Thymus (tissue), 11 donors: Measurements from ENCODE around the gene MYO10. TPM values are rescaled to one million over a fixed set of nuclear protein-coding genes. Genes with fewer than 3 reads are reported as not detected.

ENCODE experiments used
- DNase-seq, 9 donors: peaks; one replicate each; pipeline ENCODE4 v3.0.0-alpha.2; 2013; ENCODE audit warnings: low spot score in 9 of 9, low read depth in 6 of 9, missing footprints in 1 of 9
- H3K27ac ChIP-seq, 2 donors: one replicate each; pipeline ENCODE4 v1.5.1; 2013; ENCODE audit warnings: control low read depth in 1 of 2, low read depth in 1 of 2, low read length in 1 of 2, mild to moderate bottlenecking in 1 of 2, moderate library complexity in 1 of 2
- H3K27me3 ChIP-seq, 2 donors: one replicate each; pipeline ENCODE4 v1.5.1; 2013; ENCODE audit warnings: low read length in 1 of 2; ENCODE audit not compliant: control insufficient read depth in 2 of 2, insufficient read depth in 1 of 2
- H3K36me3 ChIP-seq, 2 donors: one replicate each; pipeline ENCODE4 v1.5.1; 2013; ENCODE audit warnings: low read length in 1 of 2, mild to moderate bottlenecking in 1 of 2, moderate library complexity in 1 of 2; ENCODE audit not compliant: control insufficient read depth in 2 of 2, insufficient read depth in 2 of 2
- H3K4me1 ChIP-seq, 2 donors: one replicate each; pipeline ENCODE4 v1.5.1; 2013; ENCODE audit warnings: low read length in 2 of 2; ENCODE audit not compliant: control insufficient read depth in 2 of 2, insufficient read depth in 2 of 2
- H3K4me3 ChIP-seq, 2 donors: one replicate each; pipeline ENCODE4 v1.5.1; 2013; ENCODE audit warnings: low read length in 2 of 2, control low read depth in 1 of 2, mild to moderate bottlenecking in 1 of 2
- H3K9me3 ChIP-seq, 2 donors: one replicate each; pipeline ENCODE4 v1.5.1; 2013; ENCODE audit warnings: low read length in 1 of 2, mild to moderate bottlenecking in 1 of 2; ENCODE audit not compliant: control insufficient read depth in 2 of 2, insufficient read depth in 1 of 2
- WGBS: extraction: QIAGEN DNeasy Blood & Tissue Kit; methylation state at CpG from one replicate; pipeline ENCODE4 v1.1.7; 2013; 5-methylcytosine and 5-hydroxymethylcytosine counted together
- polyA plus RNA-seq: library from polyadenylated mRNA; stranded (reverse); fragments of 200-250 nt; gene quantifications from one replicate; pipeline ENCODE4 v1.2.3, GENCODE V29; 2013
- total RNA-seq: library from RNA; stranded (reverse); fragments of 120-200 nt; gene quantifications from one replicate; pipeline ENCODE4 v1.2.4, GENCODE V29; 2013
- donor health status: healthy.

The MYO10 gene
- total and polyA plus RNA-seq, 2 donors: 4.3 to 6.0 TPM

DNA sequence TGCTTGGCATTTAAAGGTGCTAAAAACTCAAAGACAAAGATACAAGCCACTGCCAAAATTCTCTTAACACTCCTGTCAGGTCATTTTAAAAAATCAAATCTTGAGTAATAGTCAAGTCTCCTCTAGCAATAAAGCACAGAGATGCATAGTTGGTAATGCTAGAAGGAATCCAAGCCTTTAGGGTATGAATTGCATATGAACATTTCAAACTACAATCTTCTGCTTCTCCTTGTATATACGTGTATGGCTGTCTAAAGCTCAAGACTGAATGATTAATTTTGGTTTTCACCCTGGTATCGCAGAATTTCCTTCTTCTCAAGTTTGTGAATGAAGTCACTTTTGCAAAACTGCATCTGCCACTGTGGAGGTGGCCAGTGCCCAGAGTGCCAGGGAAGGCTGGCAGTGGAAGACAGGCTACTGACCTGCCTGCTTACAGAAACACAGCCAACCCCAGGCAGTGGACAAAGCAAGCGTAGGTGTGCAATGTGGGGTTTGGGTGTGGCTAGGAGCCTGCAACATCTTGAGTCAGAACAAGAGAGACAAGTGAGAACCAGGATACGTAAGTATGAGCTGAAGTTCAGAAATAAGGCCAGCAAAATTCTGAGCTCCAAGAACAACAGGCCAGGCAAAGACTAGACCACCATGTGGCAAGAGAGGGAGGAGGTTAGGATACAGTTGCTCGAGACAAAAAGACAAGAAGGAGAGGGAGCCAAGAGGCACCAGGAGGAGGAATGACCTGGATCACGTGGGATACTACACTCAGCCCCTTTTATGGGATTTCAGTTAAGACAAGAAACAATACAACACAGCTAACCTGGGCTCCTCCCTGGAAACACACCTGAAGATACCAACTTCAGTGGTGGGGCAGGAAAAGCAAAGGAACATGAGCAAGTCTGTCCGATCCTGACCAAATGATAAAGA lies 22.6 kb downstream of the MYO10 start:
- H3K9me3 ChIP-seq: no peaks in the 10 kb centered on the region
- 91% methylated on average over 7 of the region's 7 CpGs for WGBS
- no peak for DNase-seq
- H3K4me3 ChIP-seq: no peak overlapping the region
- no peaks in the 10 kb centered on the region for H3K27me3 ChIP-seq
- H3K36me3 ChIP-seq: no peaks in the 10 kb centered on the region
- H3K4me1 ChIP-seq: no peaks in the 10 kb centered on the region
- H3K27ac ChIP-seq: no peak overlapping the region

DNA sequence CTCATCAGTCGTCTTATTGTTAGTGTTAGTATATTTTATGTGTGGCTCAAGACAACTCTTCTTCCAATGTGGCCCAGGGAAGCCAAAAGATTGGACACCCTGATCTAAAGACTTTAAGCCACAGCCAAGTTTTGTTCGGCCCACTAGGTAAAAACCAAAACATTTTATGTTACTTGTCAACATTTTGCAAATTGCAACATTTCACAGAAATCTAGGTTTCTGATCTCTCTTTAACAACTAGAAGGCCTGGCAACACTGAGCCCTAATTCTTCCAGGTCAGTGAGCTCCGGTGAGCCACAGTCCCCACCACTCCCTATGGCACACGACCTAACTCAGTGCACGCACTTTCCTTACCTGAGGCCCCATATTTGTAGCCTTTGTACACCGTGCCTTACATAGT lies 24.0 kb downstream of the MYO10 start:
- Histone ChIP-seq H3K27ac (no peak overlapping the region), H3K27me3 (no peaks in the 10 kb centered on the region), H3K36me3 (no peaks in the 10 kb centered on the region), H3K9me3 (no peaks in the 10 kb centered on the region), H3K4me1 (no peaks in the 10 kb centered on the region), H3K4me3 (no peak overlapping the region)
- WGBS: 84% methylated on average over 6 of the region's 6 CpGs
- DNase-seq: no peak

DNA sequence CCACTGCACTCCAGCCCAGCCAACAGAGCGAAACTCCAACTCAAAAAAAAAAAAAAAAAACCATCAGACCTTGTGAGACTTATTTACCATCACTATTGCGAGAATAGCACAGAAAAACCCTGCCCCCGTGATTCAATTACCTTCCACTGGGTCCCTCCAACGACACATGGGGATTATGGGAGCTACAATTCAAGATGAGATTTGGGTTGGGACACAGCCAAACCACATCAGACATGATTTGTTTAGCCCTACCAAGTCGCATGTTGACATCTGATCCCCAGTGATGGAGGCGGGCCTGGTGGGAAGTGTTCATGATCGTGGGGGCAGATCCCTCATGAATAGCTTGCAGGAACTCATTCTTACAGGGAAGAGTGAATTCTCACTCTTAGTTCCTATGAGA lies 26.6 kb downstream of the MYO10 start:
- H3K4me1 ChIP-seq: no peaks in the 10 kb centered on the region
- no peak for DNase-seq
- WGBS: 87% methylated on average over 7 of the region's 7 CpGs
- no peaks in the 10 kb centered on the region for H3K9me3 ChIP-seq
- no peaks in the 10 kb centered on the region for H3K36me3 ChIP-seq
- H3K4me3 ChIP-seq: no peak overlapping the region
- no peaks in the 10 kb centered on the region for H3K27me3 ChIP-seq
- no peak overlapping the region for H3K27ac ChIP-seq

DNA sequence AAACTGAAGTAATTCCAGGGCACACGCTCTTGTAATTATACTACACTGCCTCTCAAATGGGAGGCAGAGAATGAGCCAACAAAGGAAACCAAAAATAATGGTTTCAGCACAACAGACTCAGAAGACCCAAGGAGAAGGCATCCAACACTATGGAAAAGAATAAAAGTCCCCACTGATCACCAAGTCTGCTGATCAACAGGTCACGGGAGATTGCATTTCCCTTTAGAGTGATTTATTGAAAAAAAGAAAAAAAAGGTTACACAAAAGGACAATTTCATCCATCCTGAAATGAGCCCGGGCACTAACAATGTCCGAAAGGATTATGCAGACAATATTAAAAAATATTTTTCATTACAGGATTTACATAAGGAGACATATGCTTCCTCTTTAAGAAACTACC lies 28.8 kb downstream of the MYO10 start:
- DNase-seq: no peak
- Histone ChIP-seq H3K4me1 (no peaks in the 10 kb centered on the region), H3K27me3 (no peaks in the 10 kb centered on the region), H3K9me3 (no peaks in the 10 kb centered on the region), H3K36me3 (no peaks in the 10 kb centered on the region), H3K27ac (no peak overlapping the region), H3K4me3 (no peak overlapping the region)
- 75% methylated on average over 4 of the region's 4 CpGs for WGBS

DNA sequence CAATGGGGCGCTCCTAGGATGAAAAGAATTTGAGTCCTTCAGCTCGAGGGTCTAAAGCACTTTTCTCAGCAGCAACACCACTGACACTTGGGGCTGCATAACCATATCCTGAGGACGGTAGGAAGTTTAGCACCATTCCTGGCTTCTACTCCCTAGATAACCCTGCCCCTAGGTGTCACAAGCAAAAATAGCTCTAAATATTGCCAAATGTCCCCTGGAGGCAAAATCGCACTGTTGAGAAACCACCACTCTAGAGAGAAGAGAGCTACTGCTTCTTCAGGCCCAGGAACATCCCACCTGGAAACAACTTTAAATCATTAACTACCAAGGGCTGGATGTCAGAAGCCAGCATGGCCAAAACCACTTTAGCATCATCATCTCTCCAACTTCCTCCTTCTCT lies 29.8 kb downstream of the MYO10 start:
- Histone ChIP-seq H3K4me1 (no peaks in the 10 kb centered on the region), H3K27me3 (no peaks in the 10 kb centered on the region), H3K4me3 (no peak overlapping the region), H3K36me3 (no peaks in the 10 kb centered on the region), H3K9me3 (no peaks in the 10 kb centered on the region), H3K27ac (no peak overlapping the region)
- no peak for DNase-seq
- WGBS: 97% methylated on average over 4 of the region's 4 CpGs

DNA sequence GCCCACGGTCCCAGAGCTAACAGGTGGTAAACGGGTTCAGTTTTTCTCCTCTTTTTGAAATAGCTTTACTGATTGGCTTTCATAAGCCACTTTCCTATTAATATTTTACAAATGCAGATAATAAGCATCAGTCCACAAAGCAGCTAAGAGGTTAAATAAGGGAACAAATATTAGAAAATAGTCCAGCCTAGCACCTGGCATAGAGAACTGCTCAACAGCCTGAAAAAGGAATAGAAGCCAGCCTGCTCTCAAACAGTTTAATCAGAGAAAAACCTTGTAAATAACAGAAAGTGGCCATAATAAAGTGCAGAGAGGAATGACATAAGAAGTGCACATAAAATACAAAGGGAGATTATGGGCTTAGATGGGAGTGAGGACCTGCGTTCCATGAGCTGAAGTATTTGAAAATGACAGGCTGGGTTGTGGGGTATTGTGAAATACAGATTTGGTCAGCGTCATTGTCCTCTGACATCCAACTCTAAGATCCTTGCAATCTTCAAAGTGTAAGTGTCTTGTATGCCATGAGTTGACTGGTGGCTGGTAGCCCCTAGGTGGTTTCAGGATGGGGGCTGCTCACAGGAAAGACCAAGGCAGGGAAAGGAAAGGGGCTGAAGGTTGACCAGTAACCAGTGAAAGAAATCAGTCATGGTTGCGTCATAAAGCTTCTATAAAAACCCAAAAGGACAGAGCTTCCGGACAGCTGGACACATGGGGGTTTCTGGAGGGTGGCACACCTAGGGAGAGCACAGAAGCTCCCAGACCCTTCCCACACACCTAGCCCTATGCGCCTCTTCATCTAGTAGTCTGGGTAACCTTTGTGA lies 32.4 kb downstream of the MYO10 start:
- no peak for DNase-seq
- Histone ChIP-seq H3K27ac (no peak overlapping the region), H3K36me3 (no peaks in the 10 kb centered on the region), H3K4me3 (no peak overlapping the region), H3K9me3 (no peaks in the 10 kb centered on the region), H3K27me3 (no peaks in the 10 kb centered on the region), H3K4me1 (no peaks in the 10 kb centered on the region)
- WGBS: 96% methylated on average over 7 of the region's 7 CpGs

DNA sequence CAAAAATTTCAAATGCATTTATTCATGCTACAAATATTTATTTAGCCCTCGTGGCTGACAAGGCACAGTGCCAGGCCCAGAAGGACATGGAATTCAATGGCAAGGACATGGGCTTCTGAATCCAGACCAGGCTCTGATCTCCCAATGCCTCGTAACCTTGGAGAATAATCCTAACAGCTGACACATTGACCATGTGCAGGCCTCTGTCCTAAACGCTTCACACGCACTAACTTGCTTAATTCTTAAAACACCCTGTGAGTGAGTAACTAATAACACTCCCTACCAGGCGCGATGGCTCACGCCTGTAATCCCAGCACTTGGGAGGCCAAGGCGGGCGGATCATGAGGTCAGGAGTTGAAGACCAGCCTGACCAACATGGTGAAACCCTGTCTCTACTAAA lies 33.2 kb downstream of the MYO10 start:
- Histone ChIP-seq H3K27ac (no peak overlapping the region), H3K36me3 (no peaks in the 10 kb centered on the region), H3K4me1 (peaks cover 0 to under 1% of the 10 kb centered on the region in 2 donors), H3K9me3 (no peaks in the 10 kb centered on the region), H3K27me3 (no peaks in the 10 kb centered on the region), H3K4me3 (no peak overlapping the region)
- no peak for DNase-seq
- 95% methylated on average over 9 of the region's 9 CpGs for WGBS

DNA sequence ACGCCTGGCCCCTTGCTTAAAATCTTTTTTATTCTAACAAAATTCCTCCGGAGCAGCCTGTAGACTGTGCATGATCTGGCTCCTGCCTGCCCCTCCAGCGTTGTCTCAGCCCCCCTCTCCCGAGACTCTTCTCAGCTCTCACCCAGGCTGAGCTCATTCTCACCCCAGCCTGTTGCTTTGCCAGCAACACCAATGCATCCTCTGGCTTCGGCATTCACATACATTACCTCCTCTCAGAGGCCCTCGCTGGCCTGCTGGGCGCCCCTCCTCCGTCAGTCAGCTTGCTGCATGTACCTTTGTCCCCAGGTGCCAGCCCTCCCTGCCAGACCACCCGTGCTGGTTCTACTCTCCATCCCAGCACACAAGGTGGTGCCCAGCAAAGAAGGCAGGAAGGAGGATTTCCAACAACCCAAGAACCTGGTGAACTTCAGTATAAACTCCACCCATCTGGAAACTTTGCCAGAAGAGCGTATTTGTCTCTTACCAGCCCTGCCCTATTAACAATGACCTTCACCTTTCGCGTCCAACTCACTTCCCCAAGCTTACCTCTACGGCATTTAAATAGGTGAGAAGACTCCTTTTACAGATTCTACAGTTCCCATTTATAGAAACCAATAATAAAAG lies 35.0 kb downstream of the MYO10 start:
- WGBS: 96% methylated on average over 13 of the region's 13 CpGs
- no peak overlapping the region for H3K27ac ChIP-seq
- no peaks in the 10 kb centered on the region for H3K9me3 ChIP-seq
- DNase-seq: no peak
- no peak overlapping the region for H3K4me3 ChIP-seq
- H3K36me3 ChIP-seq: no peaks in the 10 kb centered on the region
- peaks cover 0 to 2% of the 10 kb centered on the region in 2 donors for H3K4me1 ChIP-seq
- no peaks in the 10 kb centered on the region for H3K27me3 ChIP-seq

DNA sequence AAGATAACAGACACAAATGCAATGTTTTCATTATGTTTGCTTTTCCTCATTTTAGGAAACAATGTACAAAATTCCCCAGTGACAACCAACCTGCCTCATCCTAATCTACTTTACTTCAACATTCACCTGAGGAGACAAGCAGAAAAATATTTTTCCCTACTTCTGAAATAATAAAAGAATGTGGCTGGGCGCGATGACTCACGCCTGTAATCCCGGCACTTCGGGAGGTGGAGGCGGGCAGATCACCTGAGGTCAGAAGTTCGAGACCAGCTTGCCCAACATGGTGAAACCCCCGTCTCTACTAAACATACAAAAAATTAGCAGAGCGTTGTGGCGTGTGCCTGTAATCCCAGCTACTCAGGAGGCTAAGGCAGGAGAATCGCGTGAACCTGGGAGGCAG lies 36.9 kb downstream of the MYO10 start:
- no peak overlapping the region for H3K27ac ChIP-seq
- WGBS: 92% methylated on average over 12 of the region's 12 CpGs
- H3K4me1 ChIP-seq: peaks cover 0 to 3% of the 10 kb centered on the region in 2 donors

More for the DNA sequence above, 36.9 kb downstream of the MYO10 start:
- H3K4me3 ChIP-seq: no peak overlapping the region
- DNase-seq: no peak
- no peaks in the 10 kb centered on the region for H3K9me3 ChIP-seq
- H3K36me3 ChIP-seq: no peaks in the 10 kb centered on the region
- no peaks in the 10 kb centered on the region for H3K27me3 ChIP-seq
